Suprapubic skin (tissue), 4 donors: ENCODE data around the gene CUL1. TPM values are rescaled to one million over a fixed set of nuclear protein-coding genes. Genes with fewer than 3 reads are reported as not detected.

ENCODE experiments used
- DNase-seq, 2 donors: peaks; one replicate each; pipeline ENCODE4 v3.0.0-alpha.2; 2019; ENCODE audit warnings: low spot score in 2 of 2
- H3K27ac ChIP-seq: fragments of 200-600 bp; sonication (generic); one replicate; pipeline ENCODE4 v1.5.1; 2019
- H3K27me3 ChIP-seq: fragments of 200-600 bp; sonication (generic); one replicate; pipeline ENCODE4 v1.5.1; 2019
- H3K36me3 ChIP-seq: fragments of 200-600 bp; sonication (generic); one replicate; pipeline ENCODE4 v1.5.1; 2019
- H3K4me1 ChIP-seq: fragments of 200-600 bp; sonication (generic); one replicate; pipeline ENCODE4 v1.5.1; 2019
- H3K4me3 ChIP-seq: fragments of 200-600 bp; sonication (generic); one replicate; pipeline ENCODE4 v1.5.1; 2019; ENCODE audit warnings: mild to moderate bottlenecking
- H3K9me3 ChIP-seq: fragments of 200-600 bp; sonication (generic); one replicate; pipeline ENCODE4 v1.5.1; 2019
- EP300 ChIP-seq: sonication (generic); formaldehyde crosslinking; IDR thresholded peaks from one replicate; pipeline ENCODE4 v1.6.1; 2017; ENCODE audit warnings: antibody characterized with exemption
- POLR2A ChIP-seq, 2 donors: fragments of 450-650 bp; IDR thresholded peaks; one replicate each; pipeline ENCODE4 v1.6.1; 2017; ENCODE audit warnings: antibody characterized with exemption in 2 of 2, mild to moderate bottlenecking in 2 of 2, moderate library complexity in 2 of 2
- POLR2AphosphoS5 ChIP-seq, 3 donors: sonication (generic); formaldehyde crosslinking; IDR thresholded peaks; one replicate each; pipeline ENCODE4 v1.6.1; 2017; ENCODE audit warnings: antibody characterized with exemption in 3 of 3
- WGBS: methylation state at CpG from one replicate; pipeline ENCODE4 v1.1.5; 2018; 5-methylcytosine and 5-hydroxymethylcytosine counted together
- total RNA-seq, 4 donors: library from RNA; depleted of rRNA; stranded (reverse); fragments of >200 nt; gene quantifications; one replicate each; pipeline ENCODE4 v1.1.0, GENCODE V29; 2016
- TF ChIP-seq, protein P1 (sequence below), 2 donors: fragments of 200-600 bp in 1 of 2; fragments of 450-650 bp in 1 of 2; sonication (generic) in 1 of 2; IDR thresholded peaks; one replicate each; pipeline ENCODE4 v1.5.1; 2016 to 2019; ENCODE audit warnings: antibody characterized with exemption in 2 of 2, mild to moderate bottlenecking in 1 of 2, moderate library complexity in 1 of 2

The CUL1 gene
- total RNA-seq, 4 donors from 2014 or later: 49.6 to 63.0 (median 56.6) TPM

DNA sequence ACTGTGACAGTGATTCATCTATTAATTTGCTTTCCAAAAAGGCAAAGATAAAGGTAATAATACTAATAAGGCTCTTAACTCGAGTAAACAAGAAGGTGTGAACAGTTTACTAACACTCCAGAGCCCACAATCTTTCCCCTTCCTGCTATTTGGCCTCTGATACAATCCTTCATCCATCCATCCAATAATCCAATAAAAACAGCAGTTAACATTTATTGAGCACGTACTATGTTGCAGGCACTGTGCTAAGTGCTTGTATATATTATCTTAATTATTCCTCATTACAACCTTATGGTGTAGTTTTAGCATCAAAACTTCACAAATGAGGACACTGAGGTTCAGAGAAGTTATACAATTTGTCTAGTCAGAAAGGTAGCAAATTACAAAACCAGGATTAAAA, 135.9 kb downstream of the CUL1 start:
- Histone ChIP-seq H3K27ac (no peak overlapping the region), H3K27me3 (no peaks in the 10 kb centered on the region), H3K36me3 (peaks cover 6% of the 10 kb centered on the region), H3K9me3 (no peaks in the 10 kb centered on the region), H3K4me1 (no peaks in the 10 kb centered on the region), H3K4me3 (no peak overlapping the region)
- 97% methylated on average over 2 of the region's 2 CpGs for WGBS
- no peak for DNase-seq
- TF ChIP-seq POLR2AphosphoS5 (IDR thresholded peaks at IDR 0.05) (no peak), EP300 (no peak)

GRCh38 chr7:148835854-148836253, 137.2 kb downstream of the CUL1 start:
- 96% methylated on average over 4 of the region's 4 CpGs for WGBS
- TF ChIP-seq POLR2A (IDR thresholded peaks at IDR 0.05): no peak
- TF ChIP-seq, protein P1, sequence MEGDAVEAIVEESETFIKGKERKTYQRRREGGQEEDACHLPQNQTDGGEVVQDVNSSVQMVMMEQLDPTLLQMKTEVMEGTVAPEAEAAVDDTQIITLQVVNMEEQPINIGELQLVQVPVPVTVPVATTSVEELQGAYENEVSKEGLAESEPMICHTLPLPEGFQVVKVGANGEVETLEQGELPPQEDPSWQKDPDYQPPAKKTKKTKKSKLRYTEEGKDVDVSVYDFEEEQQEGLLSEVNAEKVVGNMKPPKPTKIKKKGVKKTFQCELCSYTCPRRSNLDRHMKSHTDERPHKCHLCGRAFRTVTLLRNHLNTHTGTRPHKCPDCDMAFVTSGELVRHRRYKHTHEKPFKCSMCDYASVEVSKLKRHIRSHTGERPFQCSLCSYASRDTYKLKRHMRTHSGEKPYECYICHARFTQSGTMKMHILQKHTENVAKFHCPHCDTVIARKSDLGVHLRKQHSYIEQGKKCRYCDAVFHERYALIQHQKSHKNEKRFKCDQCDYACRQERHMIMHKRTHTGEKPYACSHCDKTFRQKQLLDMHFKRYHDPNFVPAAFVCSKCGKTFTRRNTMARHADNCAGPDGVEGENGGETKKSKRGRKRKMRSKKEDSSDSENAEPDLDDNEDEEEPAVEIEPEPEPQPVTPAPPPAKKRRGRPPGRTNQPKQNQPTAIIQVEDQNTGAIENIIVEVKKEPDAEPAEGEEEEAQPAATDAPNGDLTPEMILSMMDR (IDR thresholded peaks at IDR 0.05): no peak
- no peak for TF ChIP-seq EP300
- TF ChIP-seq POLR2AphosphoS5 (IDR thresholded peaks at IDR 0.05): no peak
- H3K4me1 ChIP-seq: no peaks in the 10 kb centered on the region
- H3K27me3 ChIP-seq: no peaks in the 10 kb centered on the region
- H3K36me3 ChIP-seq: peaks cover 5% of the 10 kb centered on the region
- no peaks in the 10 kb centered on the region for H3K9me3 ChIP-seq
- no peak overlapping the region for H3K27ac ChIP-seq
- H3K4me3 ChIP-seq: no peak overlapping the region
- no peak for DNase-seq

DNA sequence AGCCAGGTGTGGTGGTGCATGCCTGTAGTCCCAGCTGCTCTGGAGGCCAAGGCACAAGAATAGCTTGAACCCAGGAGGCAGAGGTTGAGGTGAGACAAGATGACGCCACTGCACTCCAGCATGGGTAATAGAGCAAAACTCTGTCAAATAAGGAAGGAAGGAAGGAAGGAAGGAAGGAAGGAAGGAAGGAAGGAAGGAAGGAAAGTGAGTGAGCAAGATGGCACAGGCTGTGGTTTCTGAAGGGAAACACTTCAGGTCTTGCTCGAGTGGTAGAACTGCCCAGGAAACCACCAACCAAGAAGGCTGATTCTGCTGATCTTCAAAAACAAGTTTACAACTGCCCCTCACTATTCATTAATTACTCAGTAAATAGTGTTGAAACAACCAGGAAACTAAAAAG, 140.2 kb downstream of the CUL1 start:
- WGBS: 62% methylated on average over 2 of the region's 2 CpGs
- Histone ChIP-seq H3K36me3 (no peaks in the 10 kb centered on the region), H3K27me3 (no peaks in the 10 kb centered on the region)

DNA sequence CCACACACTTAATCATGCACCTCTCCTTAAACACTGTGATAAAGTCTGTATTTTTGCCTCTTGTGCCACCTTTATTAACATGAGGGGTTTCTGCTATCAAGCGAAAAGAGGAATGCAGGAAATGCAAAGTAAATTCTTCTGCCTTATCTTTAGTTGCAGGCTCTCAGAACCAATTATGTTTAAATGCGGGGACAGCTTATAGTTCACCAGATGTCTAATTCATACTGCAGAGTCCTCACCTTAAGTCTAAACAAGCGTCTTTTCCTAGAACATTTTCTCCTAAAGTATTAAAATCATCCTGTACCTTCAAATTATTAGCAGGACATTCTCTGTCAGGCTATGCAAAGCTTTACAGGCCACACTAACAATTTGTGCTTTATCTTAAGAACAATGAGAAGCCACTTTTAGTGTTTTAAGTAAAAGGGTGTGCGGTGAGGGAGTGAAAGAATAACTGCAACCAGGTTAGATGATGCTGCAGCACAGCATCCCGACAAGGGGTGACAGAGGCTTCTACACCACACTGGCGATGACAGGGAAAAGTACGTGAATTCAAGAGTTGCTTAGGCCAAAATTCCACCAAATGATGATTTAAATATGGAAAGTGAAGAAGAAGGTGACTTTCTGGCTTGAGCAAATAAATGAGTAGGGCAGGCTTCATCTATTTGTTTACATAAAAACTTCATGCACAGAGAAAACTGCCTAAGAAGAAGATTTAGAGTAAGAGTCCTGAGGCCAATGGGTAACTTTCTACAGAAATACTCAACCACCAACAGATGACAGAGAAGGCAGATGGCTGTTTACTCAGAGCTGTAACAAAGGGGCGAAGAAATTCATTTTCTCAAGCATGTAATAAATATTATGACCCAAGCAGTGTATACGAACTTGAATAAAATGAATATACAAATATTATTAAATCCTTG, 149.4 kb downstream of the CUL1 start:
- H3K9me3 ChIP-seq: no peaks in the 10 kb centered on the region
- no peak for TF ChIP-seq POLR2AphosphoS5 (IDR thresholded peaks at IDR 0.05)
- TF ChIP-seq, protein P1 (IDR thresholded peaks at IDR 0.05): no peak
- TF ChIP-seq EP300: no peak
- TF ChIP-seq POLR2A (IDR thresholded peaks at IDR 0.05): no peak
- H3K36me3 ChIP-seq: no peaks in the 10 kb centered on the region
- no peaks in the 10 kb centered on the region for H3K27me3 ChIP-seq
- H3K27ac ChIP-seq: no peak overlapping the region
- H3K4me1 ChIP-seq: no peaks in the 10 kb centered on the region
- no peak for DNase-seq
- 90% methylated on average over 9 of the region's 9 CpGs for WGBS
- no peak overlapping the region for H3K4me3 ChIP-seq

More for the DNA sequence above, 140.2 kb downstream of the CUL1 start:
- no peaks in the 10 kb centered on the region for H3K4me1 ChIP-seq
- TF ChIP-seq POLR2AphosphoS5 (IDR thresholded peaks at IDR 0.05): no peak
- TF ChIP-seq POLR2A (IDR thresholded peaks at IDR 0.05): no peak
- TF ChIP-seq, protein P1 (IDR thresholded peaks at IDR 0.05): no peak
- no peak for TF ChIP-seq EP300
- H3K9me3 ChIP-seq: no peaks in the 10 kb centered on the region
- no peak overlapping the region for H3K4me3 ChIP-seq
- H3K27ac ChIP-seq: no peak overlapping the region
- no peak for DNase-seq

GRCh38 chr7:148849393-148850098, 150.8 kb downstream of the CUL1 start:
- Histone ChIP-seq H3K4me3 (no peak overlapping the region), H3K27ac (no peak overlapping the region), H3K27me3 (no peaks in the 10 kb centered on the region), H3K36me3 (no peaks in the 10 kb centered on the region), H3K9me3 (no peaks in the 10 kb centered on the region), H3K4me1 (no peaks in the 10 kb centered on the region)
- TF ChIP-seq POLR2AphosphoS5 (IDR thresholded peaks at IDR 0.05) (no peak), POLR2A (IDR thresholded peaks at IDR 0.05) (no peak), EP300 (no peak)
- TF ChIP-seq, protein P1 (IDR thresholded peaks at IDR 0.05): no peak
- 79% methylated on average over 7 of the region's 7 CpGs for WGBS
- DNase-seq: no peak
